Activated T-helper 17 cell treated with anti-CD3 and anti-CD28 coated beads, Interleukin-2, amount 50 U/mL, for 72 hours (primary cell): Measurements from ENCODE around the gene PLEKHG3. TPM values are rescaled to one million over a fixed set of nuclear protein-coding genes. Genes with fewer than 3 reads are reported as not detected.

Experiments used
- ATAC-seq: fragments of 150-1000 bp; cut with Tn5 transposase; replicated peaks from 2 replicates; pipeline ENCODE4 v1.10.0; 2021; ENCODE audit warnings: mild to moderate bottlenecking, moderate library complexity
- H3K27ac Mint-ChIP-seq: one replicate; pipeline ENCODE4 v1.8.0; 2022; ENCODE audit warnings: mixed read lengths
- H3K27me3 Mint-ChIP-seq: one replicate; pipeline ENCODE4 v1.8.0; 2022; ENCODE audit warnings: mixed read lengths
- H3K36me3 Mint-ChIP-seq: one replicate; pipeline ENCODE4 v1.8.0; 2022; ENCODE audit warnings: low read depth, mild to moderate bottlenecking, mixed read lengths
- H3K4me1 Mint-ChIP-seq: one replicate; pipeline ENCODE4 v1.8.0; 2022; ENCODE audit warnings: mixed read lengths
- H3K4me3 Mint-ChIP-seq: one replicate; pipeline ENCODE4 v1.8.0; 2022; ENCODE audit warnings: mild to moderate bottlenecking, mixed read lengths
- H3K9me3 Mint-ChIP-seq: one replicate; pipeline ENCODE4 v1.8.0; 2022; ENCODE audit warnings: mixed read lengths
- total RNA-seq, 2 donors: library from RNA; stranded (reverse); gene quantifications; one replicate each; pipeline ENCODE4 v1.2.3, GENCODE V29; 2022

Gene PLEKHG3
- total RNA-seq, 2 donors from 2014 or later: 17.2 to 19.2 TPM

GRCh38 chr14:64748521-64748920 lies 44.3 kb downstream of the PLEKHG3 start:
- peaks cover 16% of the 10 kb centered on the region for H3K36me3 Mint-ChIP-seq
- H3K4me3 Mint-ChIP-seq: no peak overlapping the region

GRCh38 chr14:64748995-64749714 lies 44.9 kb downstream of the PLEKHG3 start:
- Mint-ChIP-seq H3K27ac (no peak overlapping the region), H3K4me3 (no peak overlapping the region), H3K36me3 (peaks cover 13% of the 10 kb centered on the region), H3K4me1 (peaks cover 24% of the 10 kb centered on the region), H3K9me3 (no peaks in the 10 kb centered on the region), H3K27me3 (no peaks in the 10 kb centered on the region)
- no peak for ATAC-seq

More at GRCh38 chr14:64748521-64748920, 44.3 kb downstream of the PLEKHG3 start:
- no peaks in the 10 kb centered on the region for H3K27me3 Mint-ChIP-seq
- ATAC-seq: no peak
- H3K27ac Mint-ChIP-seq: no peak overlapping the region
- no peaks in the 10 kb centered on the region for H3K9me3 Mint-ChIP-seq
- peaks cover 26% of the 10 kb centered on the region for H3K4me1 Mint-ChIP-seq

- no peak overlapping the region for H3K27ac Mint-ChIP-seq
- no peaks in the 10 kb centered on the region for H3K27me3 Mint-ChIP-seq
- H3K4me1 Mint-ChIP-seq: peaks cover 29% of the 10 kb centered on the region
- H3K36me3 Mint-ChIP-seq: no peaks in the 10 kb centered on the region
- H3K9me3 Mint-ChIP-seq: no peaks in the 10 kb centered on the region
- ATAC-seq: no peak
- no peak overlapping the region for H3K4me3 Mint-ChIP-seq
Observed at GRCh38 chr14:64752909-64753308, 48.7 kb downstream of the PLEKHG3 start.

- no peaks in the 10 kb centered on the region for H3K36me3 Mint-ChIP-seq
- peaks cover 28% of the 10 kb centered on the region for H3K4me1 Mint-ChIP-seq
- ATAC-seq: no peak
Observed at GRCh38 chr14:64753374-64753773, 49.1 kb downstream of the PLEKHG3 start.

GRCh38 chr14:64753999-64754398 lies 49.8 kb downstream of the PLEKHG3 start:
- no peak overlapping the region for H3K4me3 Mint-ChIP-seq
- H3K27me3 Mint-ChIP-seq: no peaks in the 10 kb centered on the region
- no peak overlapping the region for H3K27ac Mint-ChIP-seq
- H3K4me1 Mint-ChIP-seq: peaks cover 28% of the 10 kb centered on the region
- no peaks in the 10 kb centered on the region for H3K36me3 Mint-ChIP-seq
- no peak for ATAC-seq
- H3K9me3 Mint-ChIP-seq: no peaks in the 10 kb centered on the region

More at GRCh38 chr14:64753374-64753773, 49.1 kb downstream of the PLEKHG3 start:
- Mint-ChIP-seq H3K4me3 (no peak overlapping the region), H3K27ac (no peak overlapping the region), H3K27me3 (no peaks in the 10 kb centered on the region), H3K9me3 (no peaks in the 10 kb centered on the region)

GRCh38 chr14:64754685-64755084 lies 50.5 kb downstream of the PLEKHG3 start:
- no peaks in the 10 kb centered on the region for H3K36me3 Mint-ChIP-seq
- H3K9me3 Mint-ChIP-seq: no peaks in the 10 kb centered on the region
- H3K27me3 Mint-ChIP-seq: no peaks in the 10 kb centered on the region
- H3K4me1 Mint-ChIP-seq: peaks cover 32% of the 10 kb centered on the region
- ATAC-seq: no peak
- peak overlapping the region; percentile 51 for H3K27ac Mint-ChIP-seq
- peak overlapping the region; percentile 54 for H3K4me3 Mint-ChIP-seq

DNA sequence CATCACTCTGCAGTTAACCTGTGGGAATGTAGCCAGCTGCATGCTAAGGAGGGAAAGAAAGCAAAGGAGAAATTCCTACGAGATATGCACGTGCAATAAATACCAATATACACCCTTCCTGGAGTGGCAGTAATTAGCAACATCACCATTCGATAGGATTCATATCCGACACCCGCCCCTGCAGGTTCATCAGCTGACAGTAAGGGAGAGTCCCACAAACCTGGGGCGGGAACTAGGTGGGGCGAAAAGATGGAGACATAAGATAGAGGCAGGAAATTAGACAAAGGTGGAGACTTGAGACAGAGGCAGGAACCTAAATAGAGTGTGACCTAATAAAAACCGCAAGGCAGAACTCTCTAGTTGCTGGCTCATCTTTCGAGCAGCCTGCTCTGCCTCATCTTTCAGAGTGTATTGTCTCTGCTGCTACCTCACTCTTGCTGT lies 51.6 kb downstream of the PLEKHG3 start:
- H3K36me3 Mint-ChIP-seq: no peaks in the 10 kb centered on the region
- peak overlapping the region; percentile 51 for H3K27ac Mint-ChIP-seq
- peak overlapping the region; percentile 54 for H3K4me3 Mint-ChIP-seq
- H3K4me1 Mint-ChIP-seq: peaks cover 40% of the 10 kb centered on the region
- peak; percentile 95 for ATAC-seq
- no peaks in the 10 kb centered on the region for H3K27me3 Mint-ChIP-seq
- H3K9me3 Mint-ChIP-seq: no peaks in the 10 kb centered on the region

DNA sequence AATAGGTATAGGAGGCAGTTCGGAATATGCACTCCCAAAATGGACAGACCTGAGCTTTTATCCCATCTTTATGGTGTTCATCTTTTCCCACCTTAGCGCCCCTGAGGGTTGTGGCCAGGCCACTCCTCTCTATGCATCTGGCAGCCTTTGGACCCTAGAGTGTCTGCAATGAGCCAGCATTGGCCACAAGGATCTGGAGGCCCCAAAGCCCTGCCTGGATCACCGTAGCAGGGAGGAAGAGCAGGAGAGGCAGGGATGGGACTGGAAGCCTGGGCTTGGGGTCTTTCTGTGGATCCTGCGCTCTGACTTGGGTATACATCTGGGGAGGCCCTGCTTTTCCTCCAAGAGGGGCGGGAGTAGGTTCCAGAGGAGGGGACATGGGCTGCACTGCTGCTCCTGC lies 52.5 kb downstream of the PLEKHG3 start:
- peaks cover 40% of the 10 kb centered on the region for H3K4me1 Mint-ChIP-seq
- no peaks in the 10 kb centered on the region for H3K36me3 Mint-ChIP-seq
- no peaks in the 10 kb centered on the region for H3K27me3 Mint-ChIP-seq
- ATAC-seq: no peak
- H3K4me3 Mint-ChIP-seq: peak overlapping the region; percentile 54
- H3K9me3 Mint-ChIP-seq: no peaks in the 10 kb centered on the region
- peak overlapping the region; percentile 51 for H3K27ac Mint-ChIP-seq

GRCh38 chr14:64757601-64758000 lies 53.4 kb downstream of the PLEKHG3 start:
- Mint-ChIP-seq H3K4me1 (peaks cover 40% of the 10 kb centered on the region), H3K9me3 (no peaks in the 10 kb centered on the region), H3K27me3 (no peaks in the 10 kb centered on the region), H3K27ac (peak overlapping the region; percentile 36), H3K4me3 (peak overlapping the region; percentile 54), H3K36me3 (no peaks in the 10 kb centered on the region)
- ATAC-seq: no peak

- H3K27me3 Mint-ChIP-seq: no peaks in the 10 kb centered on the region
- ATAC-seq: no peak
Observed at GRCh38 chr14:64758025-64758521, 53.8 kb downstream of the PLEKHG3 start.

DNA sequence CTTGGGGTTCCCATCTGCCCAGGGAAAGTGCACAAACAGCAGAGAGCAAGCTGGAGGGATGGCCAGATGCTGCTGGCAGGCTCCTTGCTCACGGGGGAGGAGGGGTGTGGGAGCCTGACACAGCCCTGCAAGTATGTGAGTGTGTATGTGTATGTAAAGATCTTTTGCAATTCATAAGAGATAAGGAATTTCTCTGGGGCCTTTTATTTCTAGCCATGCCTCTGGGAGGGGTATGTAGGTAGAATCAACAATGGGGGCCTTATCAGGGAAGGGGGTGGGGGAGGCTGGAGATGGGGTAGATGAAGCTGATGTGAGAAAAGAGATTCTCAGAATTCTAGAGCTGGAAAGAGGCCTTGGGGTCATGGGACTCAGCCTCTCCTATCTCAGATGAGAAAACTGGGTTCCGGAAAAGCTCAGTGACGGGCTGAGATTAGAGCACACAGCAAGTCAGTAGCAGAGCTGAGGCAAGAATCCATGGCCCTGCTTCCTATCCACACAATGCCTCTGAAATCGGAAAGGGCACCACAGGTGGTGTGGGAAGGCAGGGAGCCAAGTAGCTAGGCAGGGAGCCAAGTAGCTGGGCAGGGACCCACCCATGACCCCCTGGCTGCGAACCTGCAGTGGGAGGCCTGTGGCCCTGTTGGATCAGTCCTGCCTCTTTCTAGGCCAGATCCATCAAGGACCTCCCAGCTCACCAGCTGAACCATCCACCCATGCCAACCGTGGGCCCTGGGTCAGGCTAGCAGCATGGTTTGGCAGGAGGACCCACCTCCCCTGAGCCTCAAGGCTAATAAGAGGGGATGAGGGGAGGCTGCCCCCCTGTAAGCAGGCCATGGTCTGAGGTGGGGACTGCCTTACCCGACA lies 54.7 kb downstream of the PLEKHG3 start:
- Mint-ChIP-seq H3K4me1 (peaks cover 47% of the 10 kb centered on the region), H3K4me3 (no peak overlapping the region), H3K27me3 (no peaks in the 10 kb centered on the region), H3K27ac (peak overlapping the region; percentile 36), H3K9me3 (no peaks in the 10 kb centered on the region), H3K36me3 (no peaks in the 10 kb centered on the region)
- ATAC-seq: no peak

More at GRCh38 chr14:64758025-64758521, 53.8 kb downstream of the PLEKHG3 start:
- Mint-ChIP-seq H3K4me1 (peaks cover 40% of the 10 kb centered on the region), H3K9me3 (no peaks in the 10 kb centered on the region), H3K27ac (peak overlapping the region; percentile 36), H3K4me3 (no peak overlapping the region), H3K36me3 (no peaks in the 10 kb centered on the region)

GRCh38 chr14:64759555-64759938 lies 55.3 kb downstream of the PLEKHG3 start:
- H3K36me3 Mint-ChIP-seq: no peaks in the 10 kb centered on the region

DNA sequence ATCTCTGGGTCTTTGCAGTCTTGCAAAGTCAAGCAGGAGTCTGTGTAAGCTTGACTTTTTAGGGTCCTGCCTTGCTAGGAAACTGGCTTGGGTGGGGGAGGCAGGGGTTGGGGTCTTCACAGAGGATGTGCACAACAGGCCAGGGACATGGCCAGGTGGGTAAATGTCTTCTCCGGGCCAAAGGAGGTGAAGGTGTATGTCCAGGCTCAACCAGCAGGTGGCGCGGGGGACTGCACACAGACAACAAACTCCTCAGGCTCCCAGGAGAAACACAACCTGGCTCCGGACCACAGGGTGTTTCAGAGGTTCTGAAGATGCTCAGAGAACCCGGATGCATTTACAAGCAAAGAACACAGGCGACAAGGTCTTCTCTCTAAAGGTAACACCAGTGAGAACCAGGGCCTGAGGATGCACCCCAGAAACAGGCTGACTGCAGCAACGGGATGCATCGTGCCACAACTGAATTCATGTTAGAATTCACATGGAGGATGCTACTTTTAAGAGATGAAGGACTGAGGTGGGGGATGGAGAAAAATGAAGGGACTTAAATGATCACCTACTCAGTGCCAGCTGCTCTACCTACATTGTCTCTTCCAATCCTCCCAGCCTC lies 56.0 kb downstream of the PLEKHG3 start:
- H3K27me3 Mint-ChIP-seq: no peaks in the 10 kb centered on the region
- H3K4me3 Mint-ChIP-seq: no peak overlapping the region
- no peaks in the 10 kb centered on the region for H3K36me3 Mint-ChIP-seq
- no peak overlapping the region for H3K27ac Mint-ChIP-seq
- no peak for ATAC-seq
- H3K9me3 Mint-ChIP-seq: no peaks in the 10 kb centered on the region
- peaks cover 42% of the 10 kb centered on the region for H3K4me1 Mint-ChIP-seq

More at GRCh38 chr14:64759555-64759938, 55.3 kb downstream of the PLEKHG3 start:
- Mint-ChIP-seq H3K27me3 (no peaks in the 10 kb centered on the region), H3K27ac (no peak overlapping the region), H3K4me1 (peaks cover 47% of the 10 kb centered on the region), H3K4me3 (no peak overlapping the region), H3K9me3 (no peaks in the 10 kb centered on the region)
- ATAC-seq: no peak

- no peak overlapping the region for H3K4me3 Mint-ChIP-seq
- H3K27me3 Mint-ChIP-seq: no peaks in the 10 kb centered on the region
- H3K27ac Mint-ChIP-seq: no peak overlapping the region
- H3K9me3 Mint-ChIP-seq: no peaks in the 10 kb centered on the region
- H3K36me3 Mint-ChIP-seq: no peaks in the 10 kb centered on the region
- peaks cover 40% of the 10 kb centered on the region for H3K4me1 Mint-ChIP-seq
- no peak for ATAC-seq
Observed at GRCh38 chr14:64760916-64761315, 56.7 kb downstream of the PLEKHG3 start.
